HK-2 (cell line): ENCODE measurements around the gene NEK6.

Experiments used
- DNase-seq: peaks from one replicate; pipeline ENCODE4 v3.0.0-alpha.2; 2018; ENCODE audit not compliant: unreplicated experiment

The NEK6 gene

DNA sequence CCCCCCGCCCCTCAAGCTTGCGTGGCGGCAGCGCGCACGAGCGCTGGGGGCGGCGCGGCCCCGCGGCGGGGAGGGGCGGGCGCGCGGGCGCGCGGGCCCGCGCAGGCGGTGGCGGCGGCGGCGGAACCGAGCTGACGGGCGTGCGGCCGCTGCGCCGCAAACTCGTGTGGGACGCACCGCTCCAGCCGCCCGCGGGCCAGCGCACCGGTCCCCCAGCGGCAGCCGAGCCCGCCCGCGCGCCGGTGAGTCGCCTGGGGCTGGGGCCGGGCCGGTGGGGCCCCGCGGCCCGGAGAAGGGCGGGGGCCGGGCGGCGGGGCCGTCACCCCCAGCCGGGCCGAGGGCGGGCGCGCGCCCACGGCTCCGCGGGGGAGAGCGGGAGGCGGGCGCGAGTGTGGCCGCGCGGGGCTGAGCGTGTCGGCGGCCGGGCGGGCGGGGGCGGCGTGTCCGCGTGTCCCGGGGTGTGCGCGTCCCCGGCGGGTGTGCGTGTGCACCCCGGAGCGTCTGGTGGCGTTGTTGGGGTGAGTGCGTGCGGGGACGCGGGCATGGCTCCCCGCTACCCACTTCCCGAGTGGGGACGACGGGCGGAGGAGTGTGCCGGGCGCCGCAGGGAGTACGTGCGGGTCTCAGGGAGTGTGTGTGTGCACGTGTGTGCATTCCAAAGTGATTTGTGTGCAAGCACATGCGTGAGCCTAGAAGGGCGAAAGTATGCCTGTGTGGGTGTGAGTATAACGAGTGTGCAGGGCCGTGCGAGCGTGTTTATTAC, at the start of gene NEK6:
Gene NEK6, plus strand, starts transcription at position 106 of the 763 bp plus-strand sequence. CDS start 44,016 bp downstream, outside the sequence.
- no peak for DNase-seq

DNA sequence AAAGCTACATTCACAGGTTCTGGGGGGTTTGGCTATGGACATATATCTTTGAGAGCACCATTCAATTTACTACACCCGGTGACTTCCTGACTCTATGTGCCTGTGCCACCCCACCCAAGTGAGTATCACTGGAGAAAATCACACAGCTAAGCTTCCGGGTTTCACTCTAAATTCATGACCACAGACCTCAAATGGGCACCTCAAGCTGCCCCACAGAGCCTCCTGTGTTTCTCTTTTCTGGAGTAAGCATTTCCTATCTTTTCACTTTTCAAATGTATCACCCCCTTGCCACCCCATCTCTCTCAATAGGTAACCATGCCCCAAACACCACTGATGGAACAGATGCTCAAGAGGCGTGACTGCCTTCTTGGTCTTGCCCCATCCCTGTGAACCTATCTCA, 49.2 kb upstream of the NEK6 start:
- no peak for DNase-seq

DNA sequence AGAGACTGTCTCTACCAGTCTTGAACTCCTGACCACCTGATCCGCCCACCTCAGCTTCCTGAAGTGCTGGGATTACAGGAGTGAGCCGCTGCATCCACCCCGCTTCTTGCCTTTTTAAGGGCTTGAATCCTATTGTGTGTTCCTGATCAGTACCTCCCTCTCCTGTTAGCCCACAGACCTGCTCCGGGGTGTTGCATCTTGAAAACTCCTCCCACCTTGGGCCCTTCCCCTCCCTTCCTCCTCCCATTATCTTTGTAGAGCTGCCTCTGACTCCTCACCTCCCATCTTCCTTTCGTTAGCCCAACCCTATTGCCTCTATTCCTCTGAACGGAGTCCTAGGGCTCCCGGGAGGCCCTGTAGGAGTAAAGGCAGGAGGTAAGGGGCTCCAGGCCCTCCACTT, 48.5 kb upstream of the NEK6 start:
- DNase-seq: no peak

DNA sequence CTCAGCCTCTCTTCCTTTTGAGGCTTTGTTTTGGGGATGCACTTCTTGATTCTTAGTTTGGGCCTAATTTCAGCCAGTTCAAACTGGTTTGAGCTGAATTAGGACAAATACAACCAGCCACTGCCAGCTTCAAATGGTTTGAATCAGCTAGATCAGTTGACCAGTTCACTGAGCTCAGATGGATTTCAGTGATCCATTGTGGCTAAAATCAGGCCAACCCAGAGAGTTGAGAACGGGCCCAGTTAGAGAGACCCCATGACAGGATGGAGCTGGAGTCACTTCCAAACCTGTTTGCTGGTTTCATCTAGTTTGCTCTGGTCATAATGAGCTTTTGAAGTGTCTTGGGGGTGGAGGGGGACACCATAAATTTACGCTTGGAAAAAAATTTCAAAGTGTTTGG, 48.0 kb upstream of the NEK6 start:
- DNase-seq: no peak

DNA sequence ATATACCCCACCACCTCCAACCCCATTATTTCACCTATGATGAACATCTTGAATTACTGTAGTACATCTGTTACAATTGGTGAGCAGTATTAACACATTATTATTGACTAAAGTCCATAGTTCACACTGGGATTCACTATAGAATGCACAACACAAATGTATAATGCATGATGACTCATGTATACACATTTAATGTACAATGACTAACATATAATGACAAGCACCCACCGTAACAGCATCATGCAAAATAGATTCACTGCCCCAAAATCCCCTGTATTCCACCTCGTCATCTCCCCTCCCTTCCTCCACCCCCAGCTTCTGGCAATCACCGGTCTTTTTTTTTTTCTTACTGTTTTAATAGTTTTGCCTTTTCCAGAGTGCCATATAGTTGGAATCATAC, 47.1 kb upstream of the NEK6 start:
- no peak for DNase-seq

DNA sequence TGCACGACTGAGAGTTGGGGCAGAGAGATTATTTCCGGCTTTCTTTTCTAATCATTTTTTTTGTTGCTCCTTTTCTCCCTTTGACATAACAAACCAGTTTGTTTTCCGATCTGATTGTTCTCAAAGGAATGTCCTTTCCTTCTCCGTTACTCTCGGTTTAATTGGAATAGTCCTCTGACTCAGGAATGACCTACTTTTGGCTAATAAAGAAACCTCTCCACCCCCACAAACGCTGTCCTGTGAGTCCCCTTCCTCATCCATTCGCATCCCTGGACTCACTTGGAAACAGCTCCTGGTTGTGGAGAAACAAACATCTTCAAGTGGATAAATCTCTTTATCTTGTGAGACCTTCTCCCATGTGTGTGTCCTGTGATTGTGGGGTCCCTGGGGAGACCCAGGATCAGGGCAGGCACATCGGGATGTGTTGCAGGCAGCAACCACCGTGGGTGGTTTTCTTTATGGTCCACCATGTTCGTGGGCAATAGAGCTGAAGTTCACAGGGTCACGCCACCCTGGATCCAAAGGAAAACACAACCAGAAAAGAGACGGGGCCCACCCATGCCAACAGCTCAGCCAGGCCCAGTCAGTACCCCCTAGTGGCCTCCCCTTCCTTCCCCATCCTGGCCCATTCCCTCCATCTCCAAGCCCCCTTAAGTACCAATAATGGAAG, 45.2 kb upstream of the NEK6 start:
- no peak for DNase-seq

DNA sequence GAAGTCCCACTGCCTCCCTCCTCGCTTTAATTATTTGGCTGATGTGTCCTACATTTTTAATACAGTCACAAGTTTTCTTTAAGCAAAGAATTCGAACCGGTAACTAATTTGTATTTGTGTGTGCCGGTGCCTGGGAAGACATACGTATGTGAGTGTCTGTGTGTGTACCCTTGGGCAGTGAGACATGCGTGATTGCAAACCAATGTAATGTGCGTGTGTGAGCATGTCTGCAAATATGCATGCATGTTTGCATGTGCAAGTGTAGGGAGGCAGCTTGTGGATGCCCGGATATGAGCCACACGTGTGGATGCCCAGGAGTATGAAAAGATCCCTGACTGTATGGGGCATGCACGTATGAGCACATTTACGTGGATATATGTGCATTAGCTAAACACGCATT, 44.4 kb upstream of the NEK6 start:
- no peak for DNase-seq

DNA sequence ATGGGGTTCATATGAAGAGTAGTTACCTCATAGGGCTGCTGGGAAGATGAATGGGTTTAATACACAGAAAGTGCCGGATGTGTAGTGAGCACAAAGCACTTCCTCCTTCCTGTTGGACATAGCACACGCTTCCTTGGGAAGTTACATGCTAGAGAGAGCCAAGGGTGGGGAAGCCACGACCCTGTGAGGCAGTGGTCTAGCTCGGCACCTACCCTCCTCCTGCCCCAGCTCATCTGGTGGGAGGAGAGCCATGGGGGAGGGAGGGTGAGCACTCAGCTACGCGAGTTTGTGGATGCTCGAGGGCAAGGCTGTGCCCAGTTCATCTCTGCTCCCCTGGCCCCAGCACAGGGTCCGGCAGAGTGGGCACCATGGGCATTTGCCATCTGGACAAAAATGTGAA, 43.6 kb upstream of the NEK6 start:
- no peak for DNase-seq

DNA sequence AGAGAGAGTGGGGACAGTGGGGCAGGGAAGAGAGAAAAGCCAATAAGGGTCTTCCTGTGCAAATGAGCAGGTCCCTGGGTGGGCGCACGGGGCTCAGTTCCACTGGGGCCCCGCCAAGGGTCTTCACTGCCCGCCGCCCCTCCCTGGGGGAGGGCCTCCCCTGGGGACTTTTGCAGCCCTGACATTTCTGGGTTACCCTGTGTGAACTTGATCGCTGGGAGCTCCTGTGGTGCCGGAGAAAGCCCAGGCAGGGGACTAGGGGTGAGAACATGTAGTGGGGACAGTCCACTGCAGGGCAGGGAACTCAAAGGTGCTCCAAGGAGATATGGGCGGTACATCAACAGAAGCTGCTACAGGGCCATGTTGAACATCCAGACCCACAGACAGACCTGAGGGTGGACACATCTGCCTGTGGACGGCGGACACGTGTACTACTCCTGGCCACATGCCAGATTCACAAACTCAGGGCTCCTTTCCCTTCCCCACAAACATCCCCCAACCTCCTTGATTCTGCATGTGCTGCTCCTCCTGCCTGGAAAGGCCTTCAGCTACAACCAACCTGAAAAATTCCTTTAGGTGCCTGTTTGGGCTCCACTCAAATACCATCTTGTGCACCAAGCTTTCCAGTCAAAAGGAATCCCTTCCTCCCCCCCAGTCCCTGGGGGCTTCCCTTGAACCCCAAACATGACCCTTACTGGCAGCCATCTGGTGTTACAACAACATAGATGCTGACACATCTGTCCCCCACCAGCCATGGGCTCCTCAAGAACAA, 43.0 kb upstream of the NEK6 start:
- DNase-seq: no peak

DNA sequence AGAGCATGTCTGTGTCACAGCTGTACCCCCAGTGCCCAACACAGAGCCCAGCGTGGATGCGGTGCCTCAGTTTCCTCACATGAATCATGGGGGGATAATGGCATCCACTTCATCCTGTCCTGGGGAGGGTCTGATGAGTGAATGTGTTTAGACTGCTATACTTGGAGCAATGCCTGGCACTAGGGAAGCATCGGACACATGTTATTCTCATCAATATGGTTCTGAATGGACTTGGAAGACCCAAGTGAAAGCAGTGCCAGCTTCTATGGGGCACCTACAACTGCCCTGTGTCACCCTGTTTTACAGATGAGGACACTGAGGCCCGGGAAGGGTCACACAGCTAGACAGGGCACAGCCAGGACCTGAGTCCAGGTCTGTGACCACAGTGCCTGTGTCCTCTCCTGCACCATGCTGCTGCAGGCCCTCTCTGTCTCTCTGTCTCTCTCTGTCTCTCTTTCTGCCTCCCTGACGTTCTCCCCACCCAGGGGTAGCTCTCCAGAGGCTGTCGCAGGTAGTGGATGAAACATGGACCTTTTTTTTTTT, 42.3 kb upstream of the NEK6 start:
- no peak for DNase-seq

DNA sequence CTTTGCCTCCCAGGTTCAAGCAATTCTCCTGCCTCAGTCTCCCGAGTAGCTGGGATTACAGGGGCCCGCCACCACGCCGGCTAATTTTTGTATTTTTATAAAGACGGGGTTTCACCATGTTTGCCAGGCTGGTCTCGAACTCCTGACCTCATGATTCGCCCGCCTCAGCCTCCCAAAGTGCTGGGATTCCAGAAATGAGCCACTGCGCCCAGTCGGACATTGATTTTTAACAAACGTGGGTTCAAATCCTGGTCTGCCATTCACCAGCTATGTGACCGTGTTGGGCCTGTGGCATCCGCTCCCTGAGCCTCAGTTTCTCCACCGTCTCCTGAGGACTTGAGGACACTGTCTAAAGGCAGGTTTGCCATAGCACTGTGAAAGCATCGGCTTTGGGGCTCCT, 41.8 kb upstream of the NEK6 start:
- DNase-seq: no peak

DNA sequence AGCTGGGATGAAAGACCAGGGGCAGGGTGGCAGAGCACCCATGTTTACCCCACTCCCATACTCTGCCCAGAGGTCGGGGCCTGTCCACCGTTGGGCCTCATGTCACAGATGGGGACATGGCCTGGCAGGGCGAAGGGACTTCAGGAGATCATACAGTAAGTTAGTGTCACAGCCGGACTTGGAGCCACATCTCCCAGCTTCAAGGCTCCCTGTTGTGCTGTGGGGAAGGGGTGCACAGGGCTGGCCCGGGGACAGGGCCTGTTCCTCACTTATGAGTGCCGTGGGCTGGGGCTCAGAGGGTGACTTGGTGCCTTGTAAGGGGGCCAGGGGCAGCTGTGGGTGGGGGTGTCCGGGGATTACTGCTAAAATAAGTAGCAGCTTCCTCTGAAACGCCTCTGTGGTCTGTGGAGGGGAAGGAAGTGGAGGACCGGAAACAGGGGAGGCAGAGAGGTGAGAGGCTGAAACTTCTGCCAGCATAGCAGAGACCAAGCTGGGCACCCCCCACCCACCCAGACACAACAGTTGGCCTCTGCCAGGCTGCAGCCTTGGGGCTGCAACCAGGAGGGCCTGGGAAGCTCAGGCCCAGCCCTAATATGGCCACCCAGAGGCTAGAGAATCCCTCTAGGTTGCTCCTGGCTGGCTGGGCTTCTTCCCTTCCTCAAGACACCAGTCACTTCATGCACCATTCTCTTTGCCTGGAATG, 41.1 kb upstream of the NEK6 start:
- DNase-seq: no peak

DNA sequence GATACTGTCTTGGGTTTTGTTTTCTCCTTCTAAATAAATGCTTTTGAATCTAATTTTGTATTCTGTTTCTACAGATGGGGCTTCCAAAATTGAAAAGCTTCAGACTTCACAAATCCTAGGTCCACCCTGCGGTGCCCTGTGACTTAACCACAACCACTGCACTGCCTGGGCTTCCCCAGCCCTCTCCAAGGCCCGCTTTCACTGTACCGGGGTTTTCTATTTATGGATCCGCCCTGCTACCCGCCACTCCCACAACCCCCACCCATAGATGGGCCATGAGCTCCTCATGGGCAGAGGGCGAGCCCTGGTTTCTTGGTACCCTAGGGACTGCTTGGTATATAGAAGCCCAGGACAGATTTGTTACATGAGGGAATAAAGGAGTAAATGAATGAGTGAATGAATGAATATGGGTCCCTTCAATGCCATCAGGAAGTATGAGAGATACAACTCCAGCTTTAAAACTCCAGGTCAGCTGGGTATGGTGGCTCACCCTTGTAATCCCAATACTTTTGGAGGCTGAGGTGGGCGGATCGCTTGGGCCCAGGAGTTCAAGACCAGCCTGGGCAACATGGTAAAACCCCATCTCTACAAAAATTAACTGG, 39.8 kb upstream of the NEK6 start:
- no peak for DNase-seq

DNA sequence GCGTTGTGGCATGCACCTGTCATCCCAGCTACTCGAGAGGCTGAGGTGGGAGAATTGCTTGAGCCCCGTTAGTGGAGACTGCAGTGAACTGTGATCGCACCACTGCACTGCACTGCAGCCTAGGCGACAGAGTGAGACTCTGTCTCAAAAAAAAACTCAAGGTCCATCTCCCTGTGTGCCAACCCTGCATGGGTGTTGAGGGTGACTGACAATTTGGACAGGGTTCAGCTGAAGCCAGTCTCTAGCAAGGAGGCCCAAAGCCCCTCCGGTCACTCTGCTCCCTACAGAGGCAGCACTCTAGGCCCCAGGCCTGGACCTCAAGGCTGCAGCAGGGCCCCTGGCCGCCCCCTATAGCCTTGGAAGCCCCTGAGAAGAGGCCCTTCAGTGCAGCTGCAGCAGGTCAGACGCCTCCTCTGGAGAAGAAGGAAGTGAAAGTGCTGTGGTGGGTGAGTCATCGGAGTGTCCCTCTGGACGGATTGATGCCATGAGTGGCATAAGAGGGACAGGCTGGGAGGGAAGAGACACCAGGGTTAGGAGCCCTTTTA, 39.2 kb upstream of the NEK6 start:
- DNase-seq: peak; percentile 51

DNA sequence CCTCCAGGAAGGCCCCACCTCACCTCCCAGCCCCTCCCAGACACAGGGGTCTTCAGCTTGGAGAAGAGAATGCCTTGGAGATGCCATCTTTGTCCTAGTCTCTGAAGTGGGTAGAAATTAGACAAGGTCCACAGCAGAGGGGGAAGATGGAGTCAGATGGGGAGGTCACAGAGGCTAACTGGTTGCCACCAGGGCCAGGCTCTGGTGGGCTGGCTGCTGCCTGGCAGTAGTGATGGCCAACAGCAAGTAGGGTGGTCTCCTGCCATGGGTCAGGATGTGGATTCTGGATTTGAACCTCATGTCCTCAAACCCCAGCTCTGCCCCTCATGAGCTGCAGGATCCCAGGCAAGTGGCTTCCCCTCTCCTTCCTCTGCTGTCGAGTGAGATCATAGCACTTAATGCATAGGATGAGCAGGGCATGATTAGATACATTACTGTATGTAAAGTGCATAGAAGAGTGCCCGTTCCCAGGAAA, 38.7 kb upstream of the NEK6 start:
- DNase-seq: no peak

DNA sequence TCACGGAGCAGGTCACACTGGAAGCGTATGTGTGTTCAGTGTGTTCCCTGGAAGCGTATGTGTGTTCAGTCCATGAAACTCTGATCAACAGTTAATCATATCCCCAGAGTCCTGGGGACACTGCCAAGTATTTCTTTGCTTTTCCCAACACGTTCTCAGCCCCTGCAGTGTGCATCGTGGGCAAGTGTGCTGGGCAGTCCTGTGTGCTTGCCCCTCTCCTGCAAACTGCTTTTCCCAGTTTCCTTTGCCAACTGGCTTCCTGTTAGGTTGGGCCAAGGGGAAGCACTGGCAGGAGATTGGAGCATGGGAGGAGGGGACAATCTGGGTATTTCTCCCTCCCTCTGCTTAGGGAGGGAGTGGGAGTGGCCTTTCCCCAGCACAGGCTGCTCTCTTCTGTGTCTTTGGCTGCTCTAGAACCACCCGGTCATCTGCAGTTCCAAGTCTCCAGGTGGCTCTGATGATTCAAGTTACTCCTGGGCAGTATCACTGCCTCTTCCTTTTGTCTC, 36.8 kb upstream of the NEK6 start:
- DNase-seq: no peak

DNA sequence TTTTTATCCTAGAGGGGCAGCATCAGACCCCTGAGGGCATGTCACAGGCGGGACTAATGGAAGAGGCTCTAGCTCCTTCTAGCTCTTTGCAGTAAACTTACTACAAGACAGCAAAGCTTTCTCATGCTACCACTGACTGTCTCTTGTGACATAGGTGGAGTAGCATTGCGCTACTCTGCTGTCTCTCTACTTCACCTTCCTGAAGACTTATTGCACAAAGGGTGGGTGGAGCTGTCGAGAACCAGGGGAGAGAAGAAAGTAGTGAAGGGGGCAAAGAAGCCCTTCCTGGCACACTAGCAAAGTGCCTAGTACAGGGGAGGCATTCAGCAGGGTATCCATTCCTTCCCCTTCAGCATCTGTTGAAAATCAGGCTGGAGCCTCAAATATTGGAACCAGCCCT, 36.1 kb upstream of the NEK6 start:
- DNase-seq: no peak

DNA sequence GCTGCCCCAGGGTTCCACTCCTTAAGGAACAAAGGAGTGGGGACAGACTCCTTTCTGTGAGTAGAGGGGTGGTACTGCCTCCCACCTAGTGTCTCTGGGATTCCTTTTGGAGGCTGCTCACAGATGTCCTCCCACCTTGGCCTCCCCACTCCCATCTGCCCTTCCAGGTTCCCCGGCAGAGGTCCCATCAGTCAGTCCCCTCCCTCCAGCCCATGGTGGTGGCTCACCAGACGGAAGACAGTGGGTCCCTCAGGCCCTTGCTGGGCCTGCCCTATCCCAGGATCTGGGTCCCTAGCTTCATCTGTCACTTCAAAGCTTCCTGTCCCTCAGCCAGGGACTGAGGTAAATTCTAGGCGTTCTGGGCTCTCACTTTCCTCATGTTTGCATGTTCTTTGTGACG, 35.6 kb upstream of the NEK6 start:
- DNase-seq: no peak

DNA sequence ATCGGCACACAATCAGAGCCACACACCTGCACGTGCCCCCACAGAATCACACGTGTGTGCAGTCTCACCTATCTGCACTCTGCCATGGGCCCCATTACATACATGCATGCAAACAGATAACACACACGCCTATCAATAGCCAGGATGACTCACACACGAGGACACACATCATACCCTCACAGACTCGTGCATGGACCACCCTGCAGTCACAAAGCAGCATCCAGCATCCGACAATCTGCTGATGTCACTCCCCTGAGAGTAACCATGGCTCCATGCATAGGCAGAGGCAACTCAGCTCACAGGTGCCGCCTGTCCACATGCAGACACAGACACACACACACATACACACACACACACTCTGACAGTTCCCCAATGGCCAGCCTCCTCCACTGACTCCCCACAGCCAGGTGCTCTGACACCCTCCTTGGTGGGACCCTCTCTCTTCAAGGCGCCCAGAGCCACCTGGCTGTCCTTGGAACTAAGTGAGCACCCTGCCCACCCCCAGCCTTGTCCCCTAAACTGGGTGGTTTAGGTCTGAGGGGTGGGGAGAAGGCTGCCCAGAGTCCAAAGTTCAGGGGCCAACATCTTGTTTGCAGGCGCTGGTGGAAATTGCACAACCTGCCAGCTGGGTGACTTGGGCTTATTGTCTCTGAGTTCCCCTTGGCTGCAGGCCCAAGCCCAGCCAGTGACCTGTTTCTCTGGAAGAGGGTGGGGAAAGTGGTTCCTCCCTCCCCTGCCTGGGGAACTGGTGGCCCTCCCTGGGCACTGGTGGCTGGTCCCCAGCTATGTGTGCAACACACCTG, 34.6 kb upstream of the NEK6 start:
- DNase-seq: no peak

DNA sequence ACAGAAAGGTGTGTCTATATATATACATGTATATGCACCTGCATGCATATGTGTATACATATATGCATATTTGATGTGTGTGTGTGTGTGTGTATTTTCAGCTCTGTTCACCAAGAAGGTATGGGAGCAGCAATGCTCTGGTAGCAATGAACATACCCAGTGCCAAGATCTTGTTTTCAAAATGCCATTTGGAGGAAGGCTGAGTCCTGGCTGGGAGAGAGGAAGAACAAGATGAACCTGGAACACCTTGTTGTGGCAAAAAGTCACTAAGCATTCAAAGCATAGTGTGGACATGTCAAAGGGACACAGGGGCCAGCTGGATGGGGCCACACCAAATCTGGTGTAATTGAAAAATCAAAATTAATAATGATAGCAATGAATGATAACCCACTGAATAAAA, 31.8 kb upstream of the NEK6 start:
- no peak for DNase-seq
